ENCODE measurements around the gene SLC35E2B.

DNA sequence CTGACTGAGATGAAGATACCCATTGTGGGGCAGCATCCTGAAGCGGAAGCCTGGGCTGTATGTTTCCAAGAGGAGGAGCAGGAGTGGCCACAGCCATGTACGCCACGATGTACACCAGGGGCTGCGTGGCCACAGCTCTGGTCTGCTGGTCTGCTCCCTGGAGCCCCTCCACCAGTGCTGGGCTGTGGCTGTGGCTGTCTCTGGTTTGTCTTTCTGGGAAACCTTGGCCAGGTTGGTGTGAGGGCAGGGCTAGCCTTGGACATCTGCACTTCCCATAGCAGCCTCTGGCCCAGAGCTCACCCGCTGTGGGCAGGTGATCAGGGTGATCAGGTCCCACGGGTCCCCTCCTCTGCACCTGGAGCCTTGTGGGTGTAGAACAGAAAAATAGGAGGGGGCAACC lies 74.7 kb downstream of the SLC35E2B start:
- TF ChIP-seq, protein P1, sequence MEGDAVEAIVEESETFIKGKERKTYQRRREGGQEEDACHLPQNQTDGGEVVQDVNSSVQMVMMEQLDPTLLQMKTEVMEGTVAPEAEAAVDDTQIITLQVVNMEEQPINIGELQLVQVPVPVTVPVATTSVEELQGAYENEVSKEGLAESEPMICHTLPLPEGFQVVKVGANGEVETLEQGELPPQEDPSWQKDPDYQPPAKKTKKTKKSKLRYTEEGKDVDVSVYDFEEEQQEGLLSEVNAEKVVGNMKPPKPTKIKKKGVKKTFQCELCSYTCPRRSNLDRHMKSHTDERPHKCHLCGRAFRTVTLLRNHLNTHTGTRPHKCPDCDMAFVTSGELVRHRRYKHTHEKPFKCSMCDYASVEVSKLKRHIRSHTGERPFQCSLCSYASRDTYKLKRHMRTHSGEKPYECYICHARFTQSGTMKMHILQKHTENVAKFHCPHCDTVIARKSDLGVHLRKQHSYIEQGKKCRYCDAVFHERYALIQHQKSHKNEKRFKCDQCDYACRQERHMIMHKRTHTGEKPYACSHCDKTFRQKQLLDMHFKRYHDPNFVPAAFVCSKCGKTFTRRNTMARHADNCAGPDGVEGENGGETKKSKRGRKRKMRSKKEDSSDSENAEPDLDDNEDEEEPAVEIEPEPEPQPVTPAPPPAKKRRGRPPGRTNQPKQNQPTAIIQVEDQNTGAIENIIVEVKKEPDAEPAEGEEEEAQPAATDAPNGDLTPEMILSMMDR (conservative IDR thresholded peaks at IDR 0.05 in 1 of 2, IDR thresholded peaks at IDR 0.05 in 1 of 2; ENCODE audit: low read depth in 1 of 2, low read length in 2 of 2) = no peak
- TF ChIP-seq EZH2 (IDR thresholded peaks at IDR 0.05; ENCODE audit: low read length, missing control alignments) = no peak
